Neural cell (in vitro differentiated cells): ENCODE measurements around the gene SDC1. TPM values are rescaled to one million over a fixed set of nuclear protein-coding genes. Genes with fewer than 3 reads are reported as not detected.

Experiments used
- H2AFZ ChIP-seq: fragments of 200-600, 300-800 bp; sonication (generic), shearing (Covaris generic); 2 replicates; pipeline ENCODE4 v1.6.0; 2014; ENCODE audit warnings: low read depth, mild to moderate bottlenecking, antibody characterized with exemption, low read length, moderate library complexity
- H3F3A ChIP-seq: fragments of 200-600 bp; shearing (Covaris generic); 2 replicates; pipeline ENCODE4 v1.6.1; 2016; ENCODE audit warnings: mild to moderate bottlenecking, moderate library complexity, mixed read lengths, antibody characterized with exemption, low read length; ENCODE audit not compliant: insufficient read depth, poor library complexity, severe bottlenecking
- H3K27ac ChIP-seq: fragments of 200-600, 300-800 bp; sonication (generic), shearing (Covaris generic); 2 replicates; pipeline ENCODE4 v1.5.1; 2014; ENCODE audit warnings: mild to moderate bottlenecking, low read length, moderate library complexity
- H3K27me3 ChIP-seq: fragments of 300-800, 200-600 bp; sonication (generic), shearing (Covaris generic); 2 replicates; pipeline ENCODE4 v1.6.0; 2014; ENCODE audit warnings: mild to moderate bottlenecking, low read depth, low read length, moderate library complexity; ENCODE audit not compliant: insufficient read depth
- H3K36me3 ChIP-seq: fragments of 300-800, 200-600 bp; sonication (generic), shearing (Covaris generic); 2 replicates; pipeline ENCODE4 v1.5.1; 2014; ENCODE audit warnings: mild to moderate bottlenecking, antibody characterized with exemption, low read length, moderate library complexity; ENCODE audit not compliant: insufficient read depth
- H3K4me2 ChIP-seq: fragments of 300-800, 200-600 bp; sonication (generic), shearing (Covaris generic); 2 replicates; pipeline ENCODE4 v1.6.0; 2014; ENCODE audit warnings: mild to moderate bottlenecking, low read length
- H3K4me3 ChIP-seq: fragments of 300-800, 200-600 bp; sonication (generic), shearing (Covaris generic); 2 replicates; pipeline ENCODE4 v1.5.1; 2014; ENCODE audit warnings: mild to moderate bottlenecking, low read length, moderate library complexity
- H3K79me2 ChIP-seq: fragments of 200-600 bp; shearing (Covaris generic); replicated peaks from 2 replicates; pipeline ENCODE4 v1.6.0; 2014; ENCODE audit warnings: mild to moderate bottlenecking, low read length, moderate library complexity; ENCODE audit not compliant: insufficient read depth
- H3K9ac ChIP-seq: fragments of 300-800, 200-600 bp; sonication (generic), shearing (Covaris generic); 2 replicates; pipeline ENCODE4 v1.6.1; 2016; ENCODE audit warnings: mild to moderate bottlenecking, low read length, mixed read lengths
- H3K9me2 ChIP-seq: fragments of 200-600 bp; shearing (Covaris generic); 2 replicates; pipeline ENCODE4 v1.6.1; 2016; ENCODE audit warnings: mild to moderate bottlenecking, low read length, mixed read lengths; ENCODE audit not compliant: insufficient read depth
- H3K9me3 ChIP-seq: fragments of 200-600, 300-800 bp; sonication (generic), shearing (Covaris generic); 2 replicates; pipeline ENCODE4 v1.6.1; 2016; ENCODE audit warnings: mild to moderate bottlenecking, mixed run types, low read length, moderate library complexity, mixed read lengths
- H4K20me1 ChIP-seq: fragments of 200-600 bp; shearing (Covaris generic); 2 replicates; pipeline ENCODE4 v1.6.1; 2016; ENCODE audit warnings: mild to moderate bottlenecking, mixed run types; ENCODE audit not compliant: insufficient read depth
- EP300 ChIP-seq: fragments of 450-650 bp; conservative IDR thresholded peaks from 2 replicates; pipeline ENCODE4 v1.6.1; 2014; ENCODE audit warnings: antibody characterized with exemption, mild to moderate bottlenecking, moderate library complexity; ENCODE audit not compliant: poor library complexity, severe bottlenecking
- EZH2 ChIP-seq: fragments of 200-600, 300-800 bp; shearing (Covaris generic), sonication (generic); IDR thresholded peaks from 2 replicates; pipeline ENCODE4 v1.6.1; 2014; ENCODE audit warnings: antibody characterized with exemption, low read length, borderline replicate concordance, mild to moderate bottlenecking; ENCODE audit not compliant: insufficient read depth, poor library complexity, severe bottlenecking
- MXI1 ChIP-seq: fragments of 450-650 bp; conservative IDR thresholded peaks from 2 replicates; pipeline ENCODE4 v1.6.1; 2014; ENCODE audit warnings: antibody characterized with exemption, mild to moderate bottlenecking; ENCODE audit not compliant: poor library complexity, severe bottlenecking
- POLR2AphosphoS5 ChIP-seq: IDR thresholded peaks from 2 replicates; pipeline ENCODE4 v1.6.1; 2012
- RAD21 ChIP-seq: fragments of 450-650 bp; conservative IDR thresholded peaks from 2 replicates; pipeline ENCODE4 v1.6.1; 2014; ENCODE audit warnings: antibody characterized with exemption, mild to moderate bottlenecking, moderate library complexity
- SMC3 ChIP-seq: fragments of 450-650 bp; conservative IDR thresholded peaks from 2 replicates; pipeline ENCODE4 v1.6.1; 2014; ENCODE audit warnings: antibody characterized with exemption, mild to moderate bottlenecking, moderate library complexity; ENCODE audit not compliant: poor library complexity
- TAF1 ChIP-seq: IDR thresholded peaks from 2 replicates; pipeline ENCODE4 v1.6.1; 2012; ENCODE audit warnings: low read depth
- polyA plus RNA-seq: library from polyadenylated mRNA; depleted of rRNA; stranded (reverse); fragments of >200 nt; gene quantifications from 2 replicates; pipeline ENCODE4 v1.2.3, GENCODE V29; 2014
- TF ChIP-seq, protein P1 (sequence below): IDR thresholded peaks from 2 replicates; pipeline ENCODE4 v1.6.1; 2012; ENCODE audit warnings: borderline replicate concordance
- TF ChIP-seq, protein P2 (sequence below): fragments of 450-650 bp; IDR thresholded peaks from 2 replicates; pipeline ENCODE4 v1.5.1; 2014; ENCODE audit warnings: antibody characterized with exemption, mild to moderate bottlenecking, moderate library complexity; ENCODE audit not compliant: poor library complexity, severe bottlenecking

SDC1 gene
- polyA plus RNA-seq, 1 donor from 2014 or later, result 14.9 TPM

DNA sequence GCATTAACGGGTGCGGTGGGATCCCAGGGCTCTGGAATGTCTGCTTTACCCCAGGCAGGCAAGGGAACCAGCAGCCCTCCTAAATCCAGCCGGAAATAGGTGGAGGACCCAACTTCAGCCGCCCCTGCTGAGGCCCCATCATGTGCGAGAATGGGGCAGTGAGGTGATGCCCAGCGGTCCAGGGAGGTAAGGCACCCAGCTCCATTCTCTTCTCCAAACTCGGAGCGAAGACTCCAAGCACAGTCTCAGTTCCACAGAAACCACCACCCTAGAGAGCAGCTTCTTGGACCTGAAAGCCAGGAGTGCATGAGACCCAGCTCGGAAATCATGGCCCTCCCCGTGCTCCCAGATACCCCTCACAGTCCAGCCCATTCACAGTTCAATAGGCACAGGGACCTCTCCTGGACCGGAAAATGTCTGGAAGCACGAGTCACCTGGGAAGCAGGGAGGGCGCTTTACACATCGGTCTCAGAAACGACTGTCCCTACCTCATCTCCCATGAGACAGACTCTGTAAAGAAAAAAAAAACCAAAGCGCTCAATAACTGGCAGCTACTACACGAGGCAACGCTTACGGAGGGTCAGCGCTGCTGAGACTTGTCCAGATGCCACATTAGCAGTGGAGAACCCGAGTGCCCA is 2.0 kb downstream of the SDC1 start:
- Histone ChIP-seq H3K9me2 (no peaks in the 10 kb centered on the region), H3K79me2 (no peaks in the 10 kb centered on the region), H3K9me3 (peaks cover 2% of the 10 kb centered on the region), H3K27me3 (peaks cover 3% of the 10 kb centered on the region), H3F3A (no peaks in the 10 kb centered on the region), H3K4me3 (peak overlapping the region; percentile 80), H3K4me2 (no peak overlapping the region), H3K36me3 (no peaks in the 10 kb centered on the region), H4K20me1 (no peaks in the 10 kb centered on the region), H2AFZ (peak overlapping the region; percentile 31), H3K27ac (no peak overlapping the region), H3K9ac (peak overlapping the region; percentile 69)
- TF ChIP-seq, protein P1, sequence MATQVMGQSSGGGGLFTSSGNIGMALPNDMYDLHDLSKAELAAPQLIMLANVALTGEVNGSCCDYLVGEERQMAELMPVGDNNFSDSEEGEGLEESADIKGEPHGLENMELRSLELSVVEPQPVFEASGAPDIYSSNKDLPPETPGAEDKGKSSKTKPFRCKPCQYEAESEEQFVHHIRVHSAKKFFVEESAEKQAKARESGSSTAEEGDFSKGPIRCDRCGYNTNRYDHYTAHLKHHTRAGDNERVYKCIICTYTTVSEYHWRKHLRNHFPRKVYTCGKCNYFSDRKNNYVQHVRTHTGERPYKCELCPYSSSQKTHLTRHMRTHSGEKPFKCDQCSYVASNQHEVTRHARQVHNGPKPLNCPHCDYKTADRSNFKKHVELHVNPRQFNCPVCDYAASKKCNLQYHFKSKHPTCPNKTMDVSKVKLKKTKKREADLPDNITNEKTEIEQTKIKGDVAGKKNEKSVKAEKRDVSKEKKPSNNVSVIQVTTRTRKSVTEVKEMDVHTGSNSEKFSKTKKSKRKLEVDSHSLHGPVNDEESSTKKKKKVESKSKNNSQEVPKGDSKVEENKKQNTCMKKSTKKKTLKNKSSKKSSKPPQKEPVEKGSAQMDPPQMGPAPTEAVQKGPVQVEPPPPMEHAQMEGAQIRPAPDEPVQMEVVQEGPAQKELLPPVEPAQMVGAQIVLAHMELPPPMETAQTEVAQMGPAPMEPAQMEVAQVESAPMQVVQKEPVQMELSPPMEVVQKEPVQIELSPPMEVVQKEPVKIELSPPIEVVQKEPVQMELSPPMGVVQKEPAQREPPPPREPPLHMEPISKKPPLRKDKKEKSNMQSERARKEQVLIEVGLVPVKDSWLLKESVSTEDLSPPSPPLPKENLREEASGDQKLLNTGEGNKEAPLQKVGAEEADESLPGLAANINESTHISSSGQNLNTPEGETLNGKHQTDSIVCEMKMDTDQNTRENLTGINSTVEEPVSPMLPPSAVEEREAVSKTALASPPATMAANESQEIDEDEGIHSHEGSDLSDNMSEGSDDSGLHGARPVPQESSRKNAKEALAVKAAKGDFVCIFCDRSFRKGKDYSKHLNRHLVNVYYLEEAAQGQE, result no peak
- TF ChIP-seq EP300, result no peak
- no peak for TF ChIP-seq TAF1
- TF ChIP-seq, protein P2, sequence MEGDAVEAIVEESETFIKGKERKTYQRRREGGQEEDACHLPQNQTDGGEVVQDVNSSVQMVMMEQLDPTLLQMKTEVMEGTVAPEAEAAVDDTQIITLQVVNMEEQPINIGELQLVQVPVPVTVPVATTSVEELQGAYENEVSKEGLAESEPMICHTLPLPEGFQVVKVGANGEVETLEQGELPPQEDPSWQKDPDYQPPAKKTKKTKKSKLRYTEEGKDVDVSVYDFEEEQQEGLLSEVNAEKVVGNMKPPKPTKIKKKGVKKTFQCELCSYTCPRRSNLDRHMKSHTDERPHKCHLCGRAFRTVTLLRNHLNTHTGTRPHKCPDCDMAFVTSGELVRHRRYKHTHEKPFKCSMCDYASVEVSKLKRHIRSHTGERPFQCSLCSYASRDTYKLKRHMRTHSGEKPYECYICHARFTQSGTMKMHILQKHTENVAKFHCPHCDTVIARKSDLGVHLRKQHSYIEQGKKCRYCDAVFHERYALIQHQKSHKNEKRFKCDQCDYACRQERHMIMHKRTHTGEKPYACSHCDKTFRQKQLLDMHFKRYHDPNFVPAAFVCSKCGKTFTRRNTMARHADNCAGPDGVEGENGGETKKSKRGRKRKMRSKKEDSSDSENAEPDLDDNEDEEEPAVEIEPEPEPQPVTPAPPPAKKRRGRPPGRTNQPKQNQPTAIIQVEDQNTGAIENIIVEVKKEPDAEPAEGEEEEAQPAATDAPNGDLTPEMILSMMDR, result no peak
- no peak for TF ChIP-seq MXI1
- no peak for TF ChIP-seq EZH2
- no peak for TF ChIP-seq POLR2AphosphoS5
- TF ChIP-seq SMC3, result no peak
- no peak for TF ChIP-seq RAD21

- TF ChIP-seq EP300, result no peak
- TF ChIP-seq, protein P2, result no peak
- TF ChIP-seq EZH2, result no peak
- no peak for TF ChIP-seq POLR2AphosphoS5
- no peak for TF ChIP-seq MXI1
- TF ChIP-seq, protein P1, result no peak
- TF ChIP-seq TAF1, result no peak
- no peak for TF ChIP-seq SMC3
- TF ChIP-seq RAD21, result no peak
- H2AFZ ChIP-seq, result no peak overlapping the region
- H3K27ac ChIP-seq, result no peak overlapping the region
- H3K4me2 ChIP-seq, result no peak overlapping the region
- H3K36me3 ChIP-seq, result no peaks in the 10 kb centered on the region
- H3K4me3 ChIP-seq, result peak overlapping the region; percentile 80
- peaks cover 3% of the 10 kb centered on the region for H3K27me3 ChIP-seq
- no peaks in the 10 kb centered on the region for H4K20me1 ChIP-seq
- H3F3A ChIP-seq, result no peaks in the 10 kb centered on the region
- no peaks in the 10 kb centered on the region for H3K9me3 ChIP-seq
- H3K9me2 ChIP-seq, result no peaks in the 10 kb centered on the region
- no peak overlapping the region for H3K9ac ChIP-seq
- no peaks in the 10 kb centered on the region for H3K79me2 ChIP-seq
Measured at GRCh38 chr2:20222014-20222768, 2.7 kb downstream of the SDC1 start.
